PC-9 (cell line): Measurements from ENCODE around the gene TRPV3.

Source experiments
- EZH2 ChIP-seq: fragments of 200-600 bp; sonication (generic); IDR thresholded peaks from 2 replicates; pipeline ENCODE4 v1.8.0; 2017; ENCODE audit warnings: antibody characterized with exemption, low read depth
- TF ChIP-seq, protein P1 (sequence below): fragments of 200-600 bp; sonication (generic); conservative IDR thresholded peaks from 2 replicates; pipeline ENCODE4 v1.6.1; 2017; ENCODE audit warnings: mixed run types, antibody characterized with exemption, mild to moderate bottlenecking, moderate library complexity

DNA sequence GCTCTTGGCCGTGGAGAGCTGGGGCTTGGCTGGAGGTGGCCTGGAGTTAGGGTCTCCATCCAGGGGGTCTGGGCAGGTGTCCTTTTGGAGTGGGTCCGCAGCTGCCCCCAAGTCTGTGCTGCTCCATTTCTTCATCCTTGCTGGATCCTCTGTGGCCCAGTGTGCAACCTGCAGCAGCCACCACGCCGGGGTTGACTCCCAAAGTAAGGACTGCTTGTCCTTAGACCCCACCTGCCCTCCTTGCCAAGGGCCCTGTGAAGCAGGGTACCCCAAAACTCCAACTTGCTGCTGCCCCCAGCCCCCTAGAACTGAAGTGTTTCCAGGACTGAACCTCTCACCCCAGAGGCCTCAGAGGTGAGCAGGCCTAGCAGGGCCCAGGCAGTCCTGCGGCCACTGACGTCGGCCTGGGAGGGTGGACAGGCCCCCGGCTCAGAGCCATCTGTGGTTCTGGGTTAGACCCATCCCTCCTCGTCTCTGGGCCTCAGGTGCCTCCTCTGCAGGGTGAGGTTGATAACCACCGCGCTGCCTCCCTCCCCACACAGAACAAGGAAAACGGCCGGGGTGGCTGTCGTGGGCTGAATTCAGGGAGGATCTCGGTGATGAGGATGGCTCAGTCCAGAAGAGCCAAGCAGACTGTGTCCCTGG, 34.7 kb upstream of the TRPV3 start:
- TF ChIP-seq, protein P1, sequence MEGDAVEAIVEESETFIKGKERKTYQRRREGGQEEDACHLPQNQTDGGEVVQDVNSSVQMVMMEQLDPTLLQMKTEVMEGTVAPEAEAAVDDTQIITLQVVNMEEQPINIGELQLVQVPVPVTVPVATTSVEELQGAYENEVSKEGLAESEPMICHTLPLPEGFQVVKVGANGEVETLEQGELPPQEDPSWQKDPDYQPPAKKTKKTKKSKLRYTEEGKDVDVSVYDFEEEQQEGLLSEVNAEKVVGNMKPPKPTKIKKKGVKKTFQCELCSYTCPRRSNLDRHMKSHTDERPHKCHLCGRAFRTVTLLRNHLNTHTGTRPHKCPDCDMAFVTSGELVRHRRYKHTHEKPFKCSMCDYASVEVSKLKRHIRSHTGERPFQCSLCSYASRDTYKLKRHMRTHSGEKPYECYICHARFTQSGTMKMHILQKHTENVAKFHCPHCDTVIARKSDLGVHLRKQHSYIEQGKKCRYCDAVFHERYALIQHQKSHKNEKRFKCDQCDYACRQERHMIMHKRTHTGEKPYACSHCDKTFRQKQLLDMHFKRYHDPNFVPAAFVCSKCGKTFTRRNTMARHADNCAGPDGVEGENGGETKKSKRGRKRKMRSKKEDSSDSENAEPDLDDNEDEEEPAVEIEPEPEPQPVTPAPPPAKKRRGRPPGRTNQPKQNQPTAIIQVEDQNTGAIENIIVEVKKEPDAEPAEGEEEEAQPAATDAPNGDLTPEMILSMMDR: no peak
- no peak for TF ChIP-seq EZH2
